ENCODE data around the gene HSPB6.

HSPB6 gene

DNA sequence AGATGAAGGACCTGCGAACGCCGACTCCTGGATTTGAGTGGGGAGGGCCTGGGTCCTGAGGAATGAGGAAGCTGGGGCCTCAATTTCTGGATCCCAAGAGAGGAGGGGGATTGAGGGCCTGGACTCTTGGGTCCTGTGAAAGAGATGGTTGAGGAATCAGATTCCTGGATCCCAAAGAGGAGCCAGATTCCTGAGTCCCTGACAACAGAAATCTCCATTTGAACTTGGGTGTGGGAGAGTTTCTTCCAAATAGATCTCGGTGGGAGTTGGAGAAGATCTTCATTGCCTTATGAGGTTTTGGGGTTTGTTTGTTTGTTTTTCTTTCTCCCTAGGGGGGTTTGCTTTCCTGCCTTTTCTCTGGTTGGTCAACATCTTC lies 10.8 kb downstream of the HSPB6 start:
- no peak for DNase-seq (ENCODE audit: low spot score)

- DNase-seq (ENCODE audit: low spot score), result peak; percentile 92
These were observed 11.3 kb downstream of the HSPB6 start, which contains the start of the genes PSENEN and U2AF1L4 for GRCh38 chr19:35745328-35746086. Gene PSENEN, plus strand, starts transcription at chr19:35745651. Its CDS starts 280 bp downstream, at chr19:35745931. Gene U2AF1L4, minus strand, starts transcription at chr19:35745418. Its CDS starts 27 bp downstream, at chr19:35745391.

GRCh38 chr19:35744430-35745327 lies 12.2 kb downstream of the HSPB6 start:
- peak; percentile 80 for DNase-seq (ENCODE audit: low spot score)

DNA sequence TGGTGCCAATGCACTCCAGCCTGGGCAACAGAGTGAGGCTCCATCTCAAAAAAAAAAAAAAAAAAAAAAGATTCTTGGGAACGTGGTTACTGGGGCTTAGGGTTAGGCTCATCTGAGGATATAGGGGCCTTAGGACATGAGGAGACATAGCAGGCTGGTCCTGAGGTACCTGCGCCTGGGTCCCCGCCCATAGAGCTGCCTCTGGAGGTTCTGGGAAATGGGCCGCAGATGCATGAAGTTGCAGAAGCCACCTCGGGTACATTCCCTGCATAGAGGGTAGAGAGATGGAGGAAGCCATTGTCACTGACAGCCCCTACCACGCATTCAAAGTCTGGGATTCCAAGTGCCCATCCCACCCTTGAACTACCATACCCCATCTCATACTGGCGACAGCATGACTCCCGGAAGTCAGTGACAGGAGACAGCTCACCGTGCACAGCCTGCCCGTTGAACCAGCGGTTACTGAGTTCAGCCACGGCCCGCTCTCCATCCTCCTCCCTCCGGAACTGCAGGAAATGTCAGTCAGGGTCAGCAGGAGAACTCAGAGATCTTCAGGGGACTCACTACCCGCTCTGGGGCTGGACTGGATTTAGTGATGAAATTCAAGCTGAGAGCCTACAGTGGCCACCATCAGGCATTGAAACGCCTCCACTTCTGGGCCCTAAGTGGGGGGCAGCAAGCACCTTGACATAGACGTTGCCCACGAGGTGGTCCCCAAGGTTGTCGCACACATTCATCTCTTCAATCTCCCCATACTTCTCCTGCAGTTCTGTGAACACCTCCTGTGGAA lies 13.0 kb downstream of the HSPB6 start:
- no peak for DNase-seq (ENCODE audit: low spot score)

DNA sequence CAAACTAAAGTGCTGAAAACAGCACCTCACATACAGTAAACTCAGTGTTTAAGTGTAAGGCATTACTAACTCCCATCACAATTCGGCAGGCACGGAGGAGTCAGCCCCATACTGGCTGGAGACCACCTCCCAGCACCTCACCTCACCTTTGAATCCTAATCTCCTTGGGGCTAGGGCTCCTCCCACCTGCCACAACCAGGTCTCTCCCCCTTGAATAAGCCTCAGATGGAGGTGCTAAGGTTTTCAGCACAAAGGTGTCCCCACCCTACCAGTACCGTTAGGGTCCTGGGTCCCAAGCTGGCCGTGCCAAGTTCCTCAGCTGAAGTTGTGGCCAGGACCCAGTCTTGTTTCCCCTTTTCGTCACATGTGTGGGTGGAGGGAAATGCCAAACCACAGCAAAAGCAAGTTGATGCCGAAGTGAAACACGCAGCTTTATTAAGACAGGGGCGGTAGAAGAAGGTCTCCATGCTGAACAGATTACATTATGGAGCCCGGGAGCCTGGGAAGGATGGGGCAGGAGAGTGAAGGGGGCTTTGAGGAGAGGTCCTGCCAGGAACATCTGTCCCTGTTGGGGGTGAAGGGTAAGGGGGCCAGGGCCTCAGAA lies 14.6 kb downstream of the HSPB6 start, which contains the start of gene IGFLR1:
Gene IGFLR1, minus strand, starts transcription at position 332 of the 604 bp plus-strand sequence. CDS start 1,272 bp downstream, outside the sequence.
- DNase-seq (ENCODE audit: low spot score), result no peak

DNA sequence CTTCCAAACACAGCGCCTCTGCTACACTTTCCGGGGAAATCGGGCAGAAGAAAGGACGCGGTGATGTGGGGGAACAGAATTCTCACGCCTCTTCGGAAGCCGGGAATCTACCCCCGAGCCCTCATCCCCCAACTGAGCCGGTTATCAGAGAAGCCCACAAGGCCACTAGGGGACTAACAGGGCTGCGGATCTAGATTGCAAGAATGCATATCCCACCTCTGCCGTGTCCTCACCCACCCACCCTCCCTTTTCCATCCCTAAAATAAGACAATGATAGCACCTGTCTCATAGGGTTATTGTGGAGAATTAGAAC lies 15.7 kb downstream of the HSPB6 start:
- no peak for DNase-seq (ENCODE audit: low spot score)

DNA sequence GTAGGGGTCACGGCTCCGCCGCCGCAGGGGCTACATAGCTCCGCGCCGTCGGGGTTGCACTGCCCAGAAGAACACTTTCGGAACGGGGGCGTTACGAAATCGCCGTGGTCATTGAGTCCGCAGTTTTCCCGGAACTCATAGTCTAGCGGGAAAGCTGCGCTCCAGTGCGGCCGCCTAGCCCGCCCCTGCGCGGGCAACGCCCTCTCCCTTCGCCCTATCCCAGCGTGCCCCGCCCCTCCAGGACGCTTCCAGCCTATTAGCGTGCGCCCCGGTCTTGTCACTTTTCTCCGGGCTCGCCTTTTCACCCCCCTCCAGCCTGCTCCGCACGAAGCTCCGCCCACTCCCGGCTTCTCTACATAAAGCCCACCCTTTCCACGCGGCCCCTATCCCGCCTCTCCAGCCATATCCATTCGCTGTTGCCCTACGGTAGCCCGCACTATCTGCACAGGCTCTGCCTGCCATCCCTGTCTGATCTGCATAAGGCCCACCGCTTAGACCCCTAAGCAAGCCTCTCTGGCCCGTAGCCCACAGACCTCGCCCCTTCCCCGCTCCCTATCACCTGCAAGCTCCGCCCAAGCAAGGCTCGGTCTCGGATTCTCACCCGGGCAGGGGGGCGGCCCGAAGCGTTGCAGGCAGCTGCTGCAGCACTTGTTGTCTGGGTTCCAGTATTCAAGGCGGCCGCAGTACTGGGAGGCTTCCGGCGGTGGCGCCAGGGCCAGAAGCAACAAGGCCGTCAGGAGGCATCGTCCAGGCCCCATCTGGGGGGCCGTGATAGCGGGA lies 16.2 kb downstream of the HSPB6 start:
- DNase-seq (ENCODE audit: low spot score), result peak; percentile 99

GRCh38 chr19:35740108-35740422 lies 16.8 kb downstream of the HSPB6 start:
- DNase-seq (ENCODE audit: low spot score), result no peak

- DNase-seq (ENCODE audit: low spot score), result no peak
These were observed 17.3 kb downstream of the HSPB6 start for GRCh38 chr19:35739275-35740107.

DNA sequence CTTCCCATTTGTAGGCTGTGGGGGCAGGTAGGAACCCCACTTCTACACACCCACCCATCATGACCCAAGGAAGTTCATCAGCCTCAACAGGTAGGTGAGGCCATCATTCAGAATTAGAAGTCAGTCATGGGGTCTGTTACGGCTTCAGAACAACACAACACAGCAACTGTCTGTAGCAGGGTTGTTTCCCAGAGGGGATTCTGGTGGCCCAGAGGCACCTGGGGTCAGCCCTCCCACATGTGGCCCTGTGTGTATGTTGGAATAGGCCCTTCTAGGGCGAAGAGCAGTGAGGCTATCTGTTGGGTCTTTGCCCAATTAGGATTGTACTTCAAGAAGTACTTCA lies 18.0 kb downstream of the HSPB6 start:
- DNase-seq (ENCODE audit: low spot score), result no peak

DNA sequence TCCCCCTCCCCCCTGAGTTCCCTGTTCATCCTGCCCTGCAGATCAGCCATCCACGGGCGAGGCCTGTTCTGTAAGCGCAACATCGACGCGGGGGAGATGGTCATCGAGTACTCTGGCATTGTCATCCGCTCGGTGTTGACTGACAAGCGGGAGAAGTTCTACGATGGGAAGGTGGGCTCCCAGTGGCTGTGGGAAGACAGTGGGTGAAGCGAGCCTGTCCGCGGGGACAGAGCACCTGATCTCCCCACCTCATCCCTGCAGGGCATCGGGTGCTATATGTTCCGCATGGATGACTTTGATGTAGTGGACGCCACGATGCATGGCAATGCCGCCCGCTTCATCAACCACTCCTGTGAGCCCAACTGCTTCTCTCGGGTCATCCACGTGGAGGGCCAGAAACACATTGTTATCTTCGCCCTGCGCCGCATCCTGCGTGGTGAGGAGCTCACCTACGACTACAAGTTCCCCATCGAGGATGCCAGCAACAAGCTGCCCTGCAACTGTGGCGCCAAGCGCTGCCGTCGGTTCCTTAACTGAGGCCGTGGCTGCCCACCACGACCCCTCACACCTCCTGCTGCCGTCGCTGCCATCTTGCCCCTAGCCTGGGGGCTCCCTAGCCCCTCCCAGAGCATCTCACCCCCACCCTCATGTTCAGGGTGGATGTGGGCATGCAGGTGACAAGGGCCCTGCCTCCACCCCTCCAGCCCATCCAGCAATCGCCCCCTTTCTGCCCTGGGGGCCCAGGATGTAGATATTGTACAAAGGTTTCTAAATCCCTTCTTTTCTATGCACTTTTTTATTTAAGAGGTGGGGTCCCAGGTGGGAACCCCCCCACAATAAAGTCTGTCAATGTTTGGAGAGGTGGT lies 18.6 kb downstream of the HSPB6 start:
- DNase-seq (ENCODE audit: low spot score), result no peak

DNA sequence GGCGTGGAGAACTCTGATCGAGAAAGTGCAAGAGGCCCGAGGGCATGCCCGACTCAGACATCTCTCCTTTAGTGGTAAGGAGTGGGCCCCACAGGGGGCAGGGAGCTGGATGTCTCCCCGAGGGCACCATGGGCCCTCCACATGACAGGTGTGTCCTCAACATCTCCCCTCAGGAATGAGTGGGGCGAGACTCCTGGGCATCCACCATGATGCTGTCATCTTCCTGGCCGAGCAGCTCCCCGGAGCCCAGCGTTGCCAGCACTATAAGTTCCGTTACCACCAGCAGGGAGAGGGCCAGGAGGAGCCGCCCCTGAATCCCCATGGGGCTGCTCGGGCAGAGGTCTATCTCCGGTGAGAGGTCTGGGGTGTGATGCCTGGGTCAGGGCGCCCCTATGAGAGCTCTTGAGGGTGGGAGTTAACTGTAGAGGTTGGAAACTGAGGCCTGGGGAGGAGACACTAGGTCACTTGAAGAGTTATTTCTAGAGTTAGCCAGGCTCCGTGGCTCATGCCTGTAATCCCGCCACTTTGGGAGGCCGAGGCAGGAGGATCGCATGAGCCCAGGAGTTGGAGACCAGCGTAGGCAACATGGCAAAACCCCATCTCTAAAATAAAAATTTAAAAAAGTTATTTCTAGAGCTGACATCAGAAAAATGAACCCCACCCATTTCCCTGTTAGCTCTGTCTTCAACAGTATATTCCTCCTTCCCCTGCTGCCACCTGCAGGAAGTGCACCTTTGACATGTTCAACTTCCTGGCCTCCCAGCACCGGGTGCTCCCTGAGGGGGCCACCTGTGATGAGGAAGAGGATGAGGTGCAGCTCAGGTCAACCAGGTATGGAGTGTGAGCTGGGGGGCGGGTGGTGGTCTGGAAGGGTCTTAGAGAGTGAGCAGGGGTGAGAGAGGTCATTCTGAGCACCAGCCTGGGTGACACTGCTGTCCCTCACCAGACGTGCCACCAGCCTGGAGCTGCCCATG lies 19.6 kb downstream of the HSPB6 start:
- DNase-seq (ENCODE audit: low spot score), result no peak

- no peak for DNase-seq (ENCODE audit: low spot score)
These were observed 21.9 kb downstream of the HSPB6 start for GRCh38 chr19:35734889-35735288.

GRCh38 chr19:35734273-35734672 lies 22.6 kb downstream of the HSPB6 start:
- DNase-seq (ENCODE audit: low spot score), result no peak

GRCh38 chr19:35733180-35734125 lies 23.4 kb downstream of the HSPB6 start:
- no peak for DNase-seq (ENCODE audit: low spot score)

DNA sequence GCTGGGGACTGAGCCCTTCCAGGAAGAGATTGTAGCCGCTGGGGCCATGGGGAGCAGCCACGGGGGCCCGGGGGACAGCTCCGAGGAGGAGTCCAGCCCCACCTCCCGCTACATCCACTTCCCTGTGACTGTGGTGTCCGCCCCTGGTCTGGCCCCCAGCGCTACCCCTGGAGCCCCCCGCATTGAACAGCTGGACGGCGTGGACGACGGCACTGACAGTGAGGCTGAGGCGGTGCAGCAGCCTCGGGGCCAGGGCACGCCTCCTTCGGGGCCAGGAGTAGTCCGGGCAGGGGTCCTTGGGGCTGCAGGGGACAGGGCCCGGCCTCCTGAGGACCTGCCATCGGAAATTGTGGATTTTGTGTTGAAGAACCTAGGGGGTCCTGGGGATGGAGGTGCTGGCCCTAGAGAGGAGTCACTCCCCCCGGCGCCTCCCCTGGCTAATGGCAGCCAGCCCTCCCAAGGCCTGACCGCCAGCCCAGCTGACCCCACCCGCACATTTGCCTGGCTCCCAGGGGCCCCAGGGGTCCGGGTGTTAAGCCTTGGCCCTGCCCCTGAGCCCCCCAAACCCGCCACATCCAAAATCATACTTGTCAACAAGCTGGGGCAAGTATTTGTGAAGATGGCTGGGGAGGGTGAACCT lies 24.2 kb downstream of the HSPB6 start:
- DNase-seq (ENCODE audit: low spot score), result no peak
